HepG2 (cell line): ENCODE results near the gene DIS3L2. TPM values are rescaled to one million over a fixed set of nuclear protein-coding genes. Genes with fewer than 3 reads are reported as not detected.
A peak's percentile ranks its signal among the peaks of the same experiment; 100 is the strongest.

Experiments used
- ATAC-seq: fragments of 200-7000 bp; cut with Tn5 transposase; 3 replicates; pipeline ENCODE4 v1.9.1; 2020; ENCODE audit warnings: mild to moderate bottlenecking, moderate library complexity
- BruUV-seq: library from RNA; stranded (reverse); fragments of 400-500 nt; replicated peaks from 2 replicates; lab custom pipeline; 2021; lab: Mats Ljungman, UMichigan
- CTCF ChIA-PET: fragments of 300-600 bp; formaldehyde crosslinking; extraction: SDS; loops from one replicate; lab custom pipeline; 2021; ENCODE audit warnings: low total read pairs, inconsistent platforms, low intra/inter-chr PET ratio; lab: Yijun Ruan, JAX
- POLR2A ChIA-PET: fragments of 350-600 bp; sonication (Branson Sonifier 250); formaldehyde crosslinking; loops from one replicate; lab custom pipeline; 2020; ENCODE audit warnings: antibody characterized with exemption, inconsistent platforms; lab: Yijun Ruan, JAX
- DNase-seq: peaks from one replicate; pipeline ENCODE4 v3.0.0-alpha.2; 2015; ENCODE audit warnings: low spot score
- FAIRE-seq: peaks from 3 replicates; lab custom pipeline; 2011; peaks lifted over from hg19 to GRCh38; lab: Jason Lieb, UNC
- H2AFZ ChIP-seq: one replicate; pipeline ENCODE4 v1.6.1; 2011; ENCODE audit warnings: low read length, inconsistent platforms
- H3K27ac ChIP-seq: fragments of 300-600 bp; 3 replicates; pipeline ENCODE4 v1.8.0; 2011; ENCODE audit warnings: mixed run types, mild to moderate bottlenecking, mixed read lengths, low read length, inconsistent platforms; ENCODE audit not compliant: insufficient read depth; ENCODE audit errors: extremely low read length
- H3K27me3 ChIP-seq, 2 experiments: fragments of 200-600 bp in 1 of 2; 2 replicates in 1 of 2; 3 replicates in 1 of 2; pipeline versions ENCODE4 v1.6.0 to v1.8.0; 2011; ENCODE audit warnings: low read length in 2 of 2, mild to moderate bottlenecking in 2 of 2, moderate library complexity in 2 of 2, inconsistent platforms in 1 of 2; ENCODE audit not compliant: insufficient read depth in 2 of 2, control insufficient read depth in 1 of 2
- H3K36me3 ChIP-seq, 2 experiments: fragments of 200-600 bp in 1 of 2; replicated peaks in 1 of 2; 2 replicates in 1 of 2; 3 replicates in 1 of 2; pipeline versions ENCODE4 v1.5.1 to v1.8.0; 2011; ENCODE audit warnings: low read length in 2 of 2, inconsistent platforms in 1 of 2; ENCODE audit not compliant: insufficient read depth in 2 of 2, control insufficient read depth in 1 of 2
- H3K4me1 ChIP-seq: 2 replicates; pipeline ENCODE4 v1.5.1; 2012; ENCODE audit warnings: low read length, inconsistent platforms; ENCODE audit not compliant: insufficient read depth
- H3K4me2 ChIP-seq: 2 replicates; pipeline ENCODE4 v1.6.0; 2011; ENCODE audit warnings: low read depth, low read length, inconsistent platforms
- H3K4me3 ChIP-seq, 3 experiments: fragments of 200-600 bp in 1 of 3; sonication (generic), shearing (Covaris generic) in 1 of 3; replicated peaks in 1 of 3; 2 replicates each; pipeline ENCODE4 v1.5.1; 2011 to 2016; ENCODE audit warnings: low read length in 3 of 3, inconsistent platforms in 2 of 3, low read depth in 2 of 3, mild to moderate bottlenecking in 2 of 3, control low read depth in 1 of 3, mixed read lengths in 1 of 3; ENCODE audit not compliant: insufficient read depth in 1 of 3
- H3K79me2 ChIP-seq: one replicate; pipeline ENCODE4 v1.6.1; 2011; ENCODE audit warnings: low read length, inconsistent platforms; ENCODE audit not compliant: insufficient read depth
- H3K9ac ChIP-seq: 2 replicates; pipeline ENCODE4 v1.6.0; 2011; ENCODE audit warnings: mild to moderate bottlenecking, low read depth, low read length, inconsistent platforms; ENCODE audit not compliant: insufficient read depth
- H3K9me3 ChIP-seq: 2 replicates; pipeline ENCODE4 v1.5.1; 2012; ENCODE audit warnings: mild to moderate bottlenecking, low read length
- H4K20me1 ChIP-seq: 2 replicates; pipeline ENCODE4 v1.6.0; 2011; ENCODE audit warnings: inconsistent platforms, mild to moderate bottlenecking, low read length, moderate library complexity; ENCODE audit not compliant: insufficient read depth
- CEBPB ChIP-seq: IDR thresholded peaks from 2 replicates; pipeline ENCODE4 v1.6.1; 2011; ENCODE audit warnings: low read depth, low read length, improper control_type of control experiment, borderline replicate concordance
- GFI1 ChIP-seq: sonication (generic); formaldehyde crosslinking; IDR thresholded peaks from 2 replicates; pipeline ENCODE4 v1.5.0; 2020; ENCODE audit warnings: missing genetic modification reagents, mild to moderate bottlenecking, borderline replicate concordance
- IKZF4 ChIP-seq: sonication (generic); formaldehyde crosslinking; IDR thresholded peaks from 2 replicates; pipeline ENCODE4 v1.5.1; 2020; ENCODE audit warnings: borderline replicate concordance, mild to moderate bottlenecking, low read depth, missing genetic modification reagents; ENCODE audit errors: not compliant biosample characterization
- KDM2A ChIP-seq: sonication (generic); formaldehyde crosslinking; IDR thresholded peaks from 2 replicates; pipeline ENCODE4 v1.4.0; 2020; ENCODE audit warnings: low read depth, missing genetic modification reagents, borderline replicate concordance
- MEIS1 ChIP-seq: sonication (generic); formaldehyde crosslinking; IDR thresholded peaks from 2 replicates; pipeline ENCODE4 v1.9.0; 2021; ENCODE audit warnings: mild to moderate bottlenecking, missing genetic modification reagents, moderate library complexity, borderline replicate concordance
- RXRB ChIP-seq: IDR thresholded peaks from 2 replicates; pipeline ENCODE4 v1.6.1; 2016; ENCODE audit warnings: borderline replicate concordance, missing genetic modification reagents, missing compliant biosample characterization
- SIX4 ChIP-seq: sonication (generic); formaldehyde crosslinking; IDR thresholded peaks from 2 replicates; pipeline ENCODE4 v1.4.0; 2020; ENCODE audit warnings: missing genetic modification reagents
- ZBTB10 ChIP-seq: sonication (generic); formaldehyde crosslinking; IDR thresholded peaks from 2 replicates; pipeline ENCODE4 v1.4.0; 2020; ENCODE audit warnings: missing genetic modification reagents, borderline replicate concordance
- ZBTB33 ChIP-seq: sonication (generic); formaldehyde crosslinking; IDR thresholded peaks from 2 replicates; pipeline ENCODE4 v1.4.0; 2020; ENCODE audit warnings: missing genetic modification reagents
- ZNF460 ChIP-seq: sonication (generic); formaldehyde crosslinking; IDR thresholded peaks from 2 replicates; pipeline ENCODE4 v1.5.1; 2020; ENCODE audit warnings: missing genetic modification reagents, mild to moderate bottlenecking, borderline replicate concordance
- ZNF83 ChIP-seq: sonication (generic); formaldehyde crosslinking; IDR thresholded peaks from 2 replicates; pipeline ENCODE4 v1.4.0; 2020; ENCODE audit warnings: missing genetic modification reagents, mild to moderate bottlenecking, borderline replicate concordance
- WGBS: methylation state at CpG from one replicate; pipeline ENCODE4 v1.1.6; 2017; ENCODE audit warnings: low lambda C conversion rate; 5-methylcytosine and 5-hydroxymethylcytosine counted together
- in situ Hi-C: cut with HindIII; loops from 2 replicates; pipeline ENCODE4 v1.10.0; 2017; ENCODE audit warnings: low pct_unique_long_range_greater_than_20kb; ENCODE audit not compliant: extremely low pct_ligation_motif_present
- intact Hi-C: fragments of 100-400 bp; cut with micrococcal nuclease; formaldehyde crosslinking; loops from one replicate; pipeline ENCODE4 v1.10.0; 2022; ENCODE audit not compliant: unreplicated experiment
- polyA plus RNA-seq, 8 experiments: library from polyadenylated mRNA; depleted of rRNA in 3 of 8; stranded (reverse) in 7 of 8; unstranded in 1 of 8; fragments of >200 nt; fragmentation: Illumina TruSeq in 4 of 8; extraction: Trizol in 4 of 8; gene quantifications; 2 replicates each; pipeline versions ENCODE4 v1.2.1 to v1.2.3, GENCODE V29; 2011 to 2016; ENCODE audit warnings: low read depth in 4 of 8, missing spikeins in 1 of 8, mixed read lengths in 1 of 8; ENCODE audit not compliant: insufficient read depth in 1 of 8
- total RNA-seq, 5 experiments: library from RNA; depleted of rRNA; stranded (reverse); fragments of >200 nt; fragmentation: Illumina TruSeq; extraction: Trizol; gene quantifications; 2 replicates each; pipeline ENCODE4 v1.2.3, GENCODE V29; 2016; ENCODE audit warnings: low read depth in 1 of 5

Gene DIS3L2
- total and polyA plus RNA-seq, 2 of the 13 experiments (the other 11 are each of a cell fraction or from before 2014, with no cell fraction given), result 7.0 to 23.9 TPM

- Histone ChIP-seq H3K27me3 (peaks cover 5 to 60% of the 10 kb centered on the region in 2 experiments; a peak in 4 of 5 replicates), H3K4me2 (no peak overlapping the region), H3K27ac (no peak overlapping the region), H3K9me3 (no peaks in the 10 kb centered on the region), H2AFZ (no peak overlapping the region), H3K4me1 (peaks cover 9% of the 10 kb centered on the region), H3K36me3 (no peaks in the 10 kb centered on the region), H4K20me1 (no peaks in the 10 kb centered on the region; the same call in 1 of the 2 replicates), H3K9ac (no peak overlapping the region), H3K4me3 (no peak overlapping the region), H3K79me2 (no peaks in the 10 kb centered on the region)
- POLR2A ChIA-PET, result no interaction called here
- FAIRE-seq, result no peak
- TF ChIP-seq ZNF83 (no peak), CEBPB (peak; percentile 78), ZBTB10 (no peak), ZBTB33 (peak; percentile 60; the same call in 1 of the 2 replicates), ZNF460 (CRISPR knock-in tag) (no peak), SIX4 (CRISPR knock-in tag) (no peak), MEIS1 (CRISPR knock-in tag) (no peak), IKZF4 (CRISPR knock-in tag) (no peak), RXRB (CRISPR knock-in tag) (no peak), GFI1 (CRISPR knock-in tag) (no peak), KDM2A (no peak)
- ATAC-seq, result no peak
- in situ Hi-C loops (no loop called here), intact Hi-C loops (no loop called here)
- 47% methylated on average over 18 of the region's 18 CpGs for WGBS
- CTCF ChIA-PET, result no interaction called here
- BruUV-seq, result no TSS peak
- DNase-seq, result no peak
These were observed 411.0 kb downstream of the DIS3L2 start for GRCh38 chr2:232372231-232373208.
